ENCODE results near the gene USP40.

USP40 gene

GRCh38 chr2:233440714-233441113 lies 125.9 kb downstream of the USP40 start:
- no peak for DNase-seq (ENCODE audit: low spot score in 2 of 2)
- H3K4me3 ChIP-seq, result no peak overlapping the region
- no peaks in the 10 kb centered on the region for H3K9me3 ChIP-seq
- no peaks in the 10 kb centered on the region for H3K4me1 ChIP-seq
- no peaks in the 10 kb centered on the region for H3K27me3 ChIP-seq (ENCODE audit: low read depth)
- H3K36me3 ChIP-seq (replicated peaks), result peaks cover 15% of the 10 kb centered on the region
- in situ Hi-C loops (cut with MboI; ENCODE audit: low sequenced_read_pairs), result no loop called here

- no peak for DNase-seq (ENCODE audit: low spot score in 2 of 2)
- no peaks in the 10 kb centered on the region for H3K9me3 ChIP-seq
- peaks cover 12% of the 10 kb centered on the region for H3K36me3 ChIP-seq (replicated peaks)
- in situ Hi-C loops (cut with MboI; ENCODE audit: low sequenced_read_pairs), result no loop called here
- no peak overlapping the region for H3K4me3 ChIP-seq
- H3K27me3 ChIP-seq (ENCODE audit: low read depth), result no peaks in the 10 kb centered on the region
- H3K4me1 ChIP-seq, result no peaks in the 10 kb centered on the region
Measured at GRCh38 chr2:233440314-233440713, 126.3 kb downstream of the USP40 start.

- in situ Hi-C loops (cut with MboI; ENCODE audit: low sequenced_read_pairs), result no loop called here
- H3K36me3 ChIP-seq (replicated peaks), result peaks cover 12% of the 10 kb centered on the region
- no peaks in the 10 kb centered on the region for H3K27me3 ChIP-seq (ENCODE audit: low read depth)
- no peaks in the 10 kb centered on the region for H3K4me1 ChIP-seq
- DNase-seq (ENCODE audit: low spot score in 2 of 2), result no peak
- H3K4me3 ChIP-seq, result no peak overlapping the region
- no peaks in the 10 kb centered on the region for H3K9me3 ChIP-seq
Measured at GRCh38 chr2:233439191-233439590, 127.4 kb downstream of the USP40 start.

- DNase-seq (ENCODE audit: low spot score in 2 of 2), result no peak
- H3K9me3 ChIP-seq, result no peaks in the 10 kb centered on the region
- in situ Hi-C loops (cut with MboI; ENCODE audit: low sequenced_read_pairs), result no loop called here
- peaks cover 12% of the 10 kb centered on the region for H3K36me3 ChIP-seq (replicated peaks)
- no peaks in the 10 kb centered on the region for H3K27me3 ChIP-seq (ENCODE audit: low read depth)
- H3K4me3 ChIP-seq, result no peak overlapping the region
- no peaks in the 10 kb centered on the region for H3K4me1 ChIP-seq
Measured at GRCh38 chr2:233438573-233439147, 127.9 kb downstream of the USP40 start.

GRCh38 chr2:233437439-233437955 lies 129.1 kb downstream of the USP40 start:
- peaks cover 8% of the 10 kb centered on the region for H3K36me3 ChIP-seq (replicated peaks)

GRCh38 chr2:233436691-233437438 lies 129.7 kb downstream of the USP40 start:
- no peak for DNase-seq (ENCODE audit: low spot score in 2 of 2)
- Histone ChIP-seq H3K4me3 (no peak overlapping the region), H3K27me3 (ENCODE audit: low read depth) (no peaks in the 10 kb centered on the region), H3K9me3 (no peaks in the 10 kb centered on the region), H3K4me1 (no peaks in the 10 kb centered on the region), H3K36me3 (replicated peaks) (peaks cover 8% of the 10 kb centered on the region)
- in situ Hi-C loops (cut with MboI; ENCODE audit: low sequenced_read_pairs), result no loop called here

More at GRCh38 chr2:233437439-233437955, 129.1 kb downstream of the USP40 start:
- no peak overlapping the region for H3K4me3 ChIP-seq
- no peaks in the 10 kb centered on the region for H3K4me1 ChIP-seq
- H3K27me3 ChIP-seq (ENCODE audit: low read depth), result no peaks in the 10 kb centered on the region
- no peak for DNase-seq (ENCODE audit: low spot score in 2 of 2)
- in situ Hi-C loops (cut with MboI; ENCODE audit: low sequenced_read_pairs), result no loop called here
- no peaks in the 10 kb centered on the region for H3K9me3 ChIP-seq

GRCh38 chr2:233436191-233436581 lies 130.4 kb downstream of the USP40 start:
- peaks cover 8% of the 10 kb centered on the region for H3K36me3 ChIP-seq (replicated peaks)
- no peaks in the 10 kb centered on the region for H3K27me3 ChIP-seq (ENCODE audit: low read depth)
- in situ Hi-C loops (cut with MboI; ENCODE audit: low sequenced_read_pairs), result no loop called here
- no peak overlapping the region for H3K4me3 ChIP-seq
- no peaks in the 10 kb centered on the region for H3K9me3 ChIP-seq
- DNase-seq (ENCODE audit: low spot score in 2 of 2), result no peak
- no peaks in the 10 kb centered on the region for H3K4me1 ChIP-seq

- no peaks in the 10 kb centered on the region for H3K4me1 ChIP-seq
- no peak overlapping the region for H3K4me3 ChIP-seq
- in situ Hi-C loops (cut with MboI; ENCODE audit: low sequenced_read_pairs), result no loop called here
- DNase-seq (ENCODE audit: low spot score in 2 of 2), result no peak
- peaks cover 8% of the 10 kb centered on the region for H3K36me3 ChIP-seq (replicated peaks)
- no peaks in the 10 kb centered on the region for H3K27me3 ChIP-seq (ENCODE audit: low read depth)
- no peaks in the 10 kb centered on the region for H3K9me3 ChIP-seq
Measured at GRCh38 chr2:233435436-233436190, 131.0 kb downstream of the USP40 start.

- H3K27me3 ChIP-seq (ENCODE audit: low read depth), result no peaks in the 10 kb centered on the region
- no peaks in the 10 kb centered on the region for H3K4me1 ChIP-seq
- no peak for DNase-seq (ENCODE audit: low spot score in 2 of 2)
- H3K4me3 ChIP-seq, result no peak overlapping the region
- peaks cover 8% of the 10 kb centered on the region for H3K36me3 ChIP-seq (replicated peaks)
- in situ Hi-C loops (cut with MboI; ENCODE audit: low sequenced_read_pairs), result no loop called here
- H3K9me3 ChIP-seq, result no peaks in the 10 kb centered on the region
Measured at GRCh38 chr2:233434666-233435330, 131.8 kb downstream of the USP40 start.

- Histone ChIP-seq H3K4me3 (no peak overlapping the region), H3K4me1 (no peaks in the 10 kb centered on the region), H3K9me3 (no peaks in the 10 kb centered on the region), H3K27me3 (ENCODE audit: low read depth) (no peaks in the 10 kb centered on the region), H3K36me3 (replicated peaks) (peaks cover 8% of the 10 kb centered on the region)
- DNase-seq (ENCODE audit: low spot score in 2 of 2), result no peak
- in situ Hi-C loops (cut with MboI; ENCODE audit: low sequenced_read_pairs), result no loop called here
Measured at GRCh38 chr2:233433794-233434193, 132.8 kb downstream of the USP40 start.

GRCh38 chr2:233433029-233433428 lies 133.6 kb downstream of the USP40 start:
- no peak for DNase-seq (ENCODE audit: low spot score in 2 of 2)
- no peaks in the 10 kb centered on the region for H3K9me3 ChIP-seq
- H3K4me1 ChIP-seq, result no peaks in the 10 kb centered on the region
- H3K36me3 ChIP-seq (replicated peaks), result peaks cover 8% of the 10 kb centered on the region
- no peak overlapping the region for H3K4me3 ChIP-seq
- no peaks in the 10 kb centered on the region for H3K27me3 ChIP-seq (ENCODE audit: low read depth)
- in situ Hi-C loops (cut with MboI; ENCODE audit: low sequenced_read_pairs), result no loop called here

- in situ Hi-C loops (cut with MboI; ENCODE audit: low sequenced_read_pairs), result no loop called here
Measured at GRCh38 chr2:233430651-233431050, 135.9 kb downstream of the USP40 start.

GRCh38 chr2:233430081-233430480 lies 136.5 kb downstream of the USP40 start:
- no peaks in the 10 kb centered on the region for H3K36me3 ChIP-seq (replicated peaks)
- H3K4me3 ChIP-seq, result no peak overlapping the region
- H3K4me1 ChIP-seq, result no peaks in the 10 kb centered on the region
- no peak for DNase-seq (ENCODE audit: low spot score in 2 of 2)
- in situ Hi-C loops (cut with MboI; ENCODE audit: low sequenced_read_pairs), result no loop called here
- H3K27me3 ChIP-seq (ENCODE audit: low read depth), result no peaks in the 10 kb centered on the region
- H3K9me3 ChIP-seq, result peaks cover 4% of the 10 kb centered on the region; the same call in 1 of the 2 replicates

More at GRCh38 chr2:233430651-233431050, 135.9 kb downstream of the USP40 start:
- peaks cover under 1% of the 10 kb centered on the region; the same call in 1 of the 2 replicates for H3K9me3 ChIP-seq
- no peaks in the 10 kb centered on the region for H3K4me1 ChIP-seq
- no peak for DNase-seq (ENCODE audit: low spot score in 2 of 2)
- H3K4me3 ChIP-seq, result no peak overlapping the region
- no peaks in the 10 kb centered on the region for H3K36me3 ChIP-seq (replicated peaks)
- no peaks in the 10 kb centered on the region for H3K27me3 ChIP-seq (ENCODE audit: low read depth)
